Neural progenitor cell (in vitro differentiated cells): ENCODE data around the gene PSMB7.

Experiments
- CTCF ChIP-seq: fragments of 200-600 bp; sonication (generic); IDR thresholded peaks from 2 replicates; pipeline ENCODE4 v1.5.1; 2017; ENCODE audit warnings: antibody characterized with exemption, mild to moderate bottlenecking
- EZH2 ChIP-seq: fragments of 200-600 bp; sonication (generic); IDR thresholded peaks from 2 replicates; pipeline ENCODE4 v1.6.1; 2017; ENCODE audit warnings: antibody characterized with exemption, mild to moderate bottlenecking, moderate library complexity

DNA sequence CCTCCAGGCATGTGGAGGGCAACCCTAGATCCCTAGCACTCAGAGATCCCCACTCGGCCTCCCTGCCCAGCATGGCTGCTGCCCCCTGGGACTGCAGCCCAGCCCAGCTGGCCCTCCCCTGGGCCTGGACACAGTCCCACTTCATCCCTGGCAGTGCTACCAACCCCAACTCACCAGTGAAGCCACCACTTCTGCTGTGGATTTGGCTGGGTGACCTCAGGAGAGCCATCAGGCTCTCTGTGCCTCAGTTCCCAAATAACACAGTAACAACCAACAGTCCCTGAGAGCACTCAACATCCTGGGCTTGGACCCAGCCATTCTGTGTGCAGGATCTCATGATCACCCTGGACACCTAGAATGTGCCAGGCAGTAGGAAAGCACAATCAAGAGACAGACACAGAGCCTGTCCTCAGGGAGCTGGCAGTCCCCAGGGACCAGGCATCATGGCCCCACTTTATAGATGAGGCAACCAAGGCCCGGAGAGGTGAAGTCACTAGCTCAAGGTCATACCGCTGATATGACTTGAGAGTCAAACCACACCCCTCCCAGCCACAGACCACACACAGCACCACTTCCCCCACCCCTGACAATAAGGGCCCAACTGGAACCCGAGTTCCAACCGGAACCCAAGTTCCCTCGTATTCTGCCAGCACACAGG lies 4.7 kb upstream of the PSMB7 start:
- TF ChIP-seq CTCF, result peak; percentile 3
- no peak for TF ChIP-seq EZH2
